ENCODE measurements around the gene NEURL1. TPM values are rescaled to one million over a fixed set of nuclear protein-coding genes. Genes with fewer than 3 reads are reported as not detected.

Gene NEURL1
- total and polyA plus RNA-seq, 2 donors (not counting 3 experiments of a cell fraction or from before 2014, with no cell fraction given) = 0.06 to 0.22 TPM

DNA sequence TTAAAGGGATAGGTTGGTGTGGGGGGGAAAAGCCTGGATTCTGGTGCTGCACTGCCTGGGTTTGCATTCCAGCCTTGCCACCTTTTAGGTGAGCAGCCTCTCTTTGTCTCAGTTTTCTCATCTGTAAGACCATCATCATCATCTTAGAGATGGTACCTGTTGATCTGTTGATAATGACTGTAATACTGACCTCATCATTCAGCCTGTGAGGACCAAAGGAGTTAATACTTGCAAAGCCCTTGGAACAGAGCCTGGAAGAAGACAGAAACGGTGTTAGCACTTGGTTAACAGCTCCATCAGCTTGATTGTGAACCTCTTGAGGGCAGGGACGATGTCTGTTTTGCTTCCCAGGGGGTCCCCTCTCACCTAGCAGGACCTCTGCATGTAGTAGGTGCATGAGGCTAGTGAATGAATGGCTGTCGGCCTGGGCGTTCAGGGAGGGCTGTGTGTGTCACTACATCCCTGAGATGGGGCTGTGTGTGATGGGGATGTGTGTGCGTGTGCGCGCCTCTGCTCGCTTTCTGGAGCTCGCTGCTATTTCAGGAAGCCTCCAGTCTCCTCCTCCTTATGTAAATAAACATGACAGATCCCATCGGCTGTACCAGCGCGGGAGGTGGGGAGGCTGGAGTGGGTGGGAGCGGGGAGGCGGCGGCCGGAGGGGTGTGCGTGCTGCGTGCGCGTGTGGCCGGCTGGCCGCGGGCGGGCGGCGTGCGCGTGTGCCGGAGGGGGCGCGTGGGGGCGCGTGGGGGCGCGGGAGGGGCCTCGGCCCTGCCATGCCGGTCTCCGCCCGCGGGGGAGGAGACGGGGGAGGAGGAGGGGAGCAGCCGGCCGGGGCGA, 61.2 kb downstream of the NEURL1 start:
- no peak overlapping the region for H3K27ac ChIP-seq (ENCODE audit: insufficient read depth, low read depth, low read length)
- no peaks in the 10 kb centered on the region for H4K20me1 ChIP-seq (replicated peaks; ENCODE audit: control insufficient read depth, extremely low read depth, insufficient read depth, low read length)
- DNase-seq (ENCODE audit: low read depth, low spot score) (peak; percentile 20), FAIRE-seq (peak; percentile 63)
- H3K4me2 ChIP-seq (ENCODE audit: insufficient read depth, low read length) = no peak overlapping the region
- H3K36me3 ChIP-seq (ENCODE audit: control insufficient read depth in 2 of 2, extremely low read depth in 1 of 2, insufficient read depth in 2 of 2, low read length in 2 of 2) = no peaks in the 10 kb centered on the region
- peak overlapping the region in 1 of 3 experiments; percentile 25 for H3K4me3 ChIP-seq (replicated peaks in 1 of 3; ENCODE audit: insufficient read depth in 1 of 3, low read depth in 1 of 3, low read length in 3 of 3)
- no peak overlapping the region for H2AFZ ChIP-seq (ENCODE audit: low read depth, low read length)
- H3K9me3 ChIP-seq (replicated peaks; ENCODE audit: control insufficient read depth, insufficient read depth, low read length) = no peaks in the 10 kb centered on the region
- intact Hi-C loops (cut with micrococcal nuclease) (no loop called here), dilution Hi-C loops (cut with MboI; ENCODE audit: extremely low pct_ligation_motif_present, low sequenced_read_pairs) (no loop called here)
- BruUV-seq (replicated peaks) = no TSS peak
- TF ChIP-seq FOS (IDR thresholded peaks at IDR 0.05; ENCODE audit: borderline replicate concordance, insufficient read depth, low read length) = no peak
- no peak for TF ChIP-seq MYC (IDR thresholded peaks at IDR 0.05; ENCODE audit: low read depth, low read length)
- TF ChIP-seq EZH2 (IDR thresholded peaks at IDR 0.05; ENCODE audit: borderline replicate concordance, low read depth, low read length, severe bottlenecking) = no peak
- TF ChIP-seq, protein P1, sequence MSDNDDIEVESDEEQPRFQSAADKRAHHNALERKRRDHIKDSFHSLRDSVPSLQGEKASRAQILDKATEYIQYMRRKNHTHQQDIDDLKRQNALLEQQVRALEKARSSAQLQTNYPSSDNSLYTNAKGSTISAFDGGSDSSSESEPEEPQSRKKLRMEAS (IDR thresholded peaks at IDR 0.05; ENCODE audit: insufficient read depth, insufficient read length) = no peak
- no peak for TF ChIP-seq POLR2AphosphoS5 (IDR thresholded peaks at IDR 0.05; ENCODE audit: insufficient read depth, low read depth, low read length)
- no peak for TF ChIP-seq POLR2A (IDR thresholded peaks at IDR 0.05; ENCODE audit: low read depth, low read length)
- TF ChIP-seq, protein P2, sequence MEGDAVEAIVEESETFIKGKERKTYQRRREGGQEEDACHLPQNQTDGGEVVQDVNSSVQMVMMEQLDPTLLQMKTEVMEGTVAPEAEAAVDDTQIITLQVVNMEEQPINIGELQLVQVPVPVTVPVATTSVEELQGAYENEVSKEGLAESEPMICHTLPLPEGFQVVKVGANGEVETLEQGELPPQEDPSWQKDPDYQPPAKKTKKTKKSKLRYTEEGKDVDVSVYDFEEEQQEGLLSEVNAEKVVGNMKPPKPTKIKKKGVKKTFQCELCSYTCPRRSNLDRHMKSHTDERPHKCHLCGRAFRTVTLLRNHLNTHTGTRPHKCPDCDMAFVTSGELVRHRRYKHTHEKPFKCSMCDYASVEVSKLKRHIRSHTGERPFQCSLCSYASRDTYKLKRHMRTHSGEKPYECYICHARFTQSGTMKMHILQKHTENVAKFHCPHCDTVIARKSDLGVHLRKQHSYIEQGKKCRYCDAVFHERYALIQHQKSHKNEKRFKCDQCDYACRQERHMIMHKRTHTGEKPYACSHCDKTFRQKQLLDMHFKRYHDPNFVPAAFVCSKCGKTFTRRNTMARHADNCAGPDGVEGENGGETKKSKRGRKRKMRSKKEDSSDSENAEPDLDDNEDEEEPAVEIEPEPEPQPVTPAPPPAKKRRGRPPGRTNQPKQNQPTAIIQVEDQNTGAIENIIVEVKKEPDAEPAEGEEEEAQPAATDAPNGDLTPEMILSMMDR (IDR thresholded peaks at IDR 0.05; ENCODE audit: extremely low read depth in 1 of 2, insufficient read depth in 1 of 2, low read depth in 1 of 2, low read length in 2 of 2) = no peak
- TF ChIP-seq GATA2 (IDR thresholded peaks at IDR 0.05; ENCODE audit: insufficient read depth, insufficient read length, low read depth, low read length) = no peak
- no peak for TF ChIP-seq JUN (IDR thresholded peaks at IDR 0.05; ENCODE audit: borderline replicate concordance, insufficient read depth, insufficient read length, low read depth)
- CTCF ChIA-PET = interaction anchor here (0.9 to 1.8 kb wide), 2 partner anchors 9 to 66 kb away, joined by 3 to 8 read pairs; no protein-coding TSS in a partner anchor
- POLR2A ChIA-PET = no interaction called here
- H3K9ac ChIP-seq (replicated peaks; ENCODE audit: extremely low read depth, insufficient read depth, low read length) = no peak overlapping the region
- H3K4me1 ChIP-seq (ENCODE audit: control insufficient read depth, extremely low read depth, insufficient read depth, low read length) = no peaks in the 10 kb centered on the region
- H3K9me1 ChIP-seq (replicated peaks; ENCODE audit: control insufficient read depth, extremely low read depth, insufficient read depth, low read length) = no peaks in the 10 kb centered on the region
- H3K27me3 ChIP-seq (ENCODE audit: control insufficient read depth in 2 of 2, insufficient read depth in 2 of 2, low read length in 2 of 2) = peaks cover 19 to 25% of the 10 kb centered on the region in 2 experiments
- H3K79me2 ChIP-seq (ENCODE audit: control insufficient read depth, insufficient read depth, low read length) = no peaks in the 10 kb centered on the region

All from endothelial cell of umbilical vein (primary cell).